OCI-LY1 (cell line): Measurements from ENCODE around the gene IL1RAPL1.

Source experiments
- CTCF ChIP-seq: fragments of 200-600 bp; sonication (generic), shearing (Covaris generic); IDR thresholded peaks from 2 replicates; pipeline ENCODE4 v1.5.1; 2017; ENCODE audit warnings: mild to moderate bottlenecking, antibody characterized with exemption, low read length, moderate library complexity, mixed read lengths
- EZH2 ChIP-seq: fragments of 200-600 bp; sonication (generic), shearing (Covaris generic); IDR thresholded peaks from 2 replicates; pipeline ENCODE4 v1.8.0; 2017; ENCODE audit warnings: borderline replicate concordance, mixed run types, mild to moderate bottlenecking, antibody characterized with exemption, low read length, moderate library complexity, mixed read lengths

GRCh38 chrX:28625223-28625622 is 38.0 kb downstream of the IL1RAPL1 start:
- no peak for TF ChIP-seq EZH2
- no peak for TF ChIP-seq CTCF
